PFSK-1 (cell line): ENCODE results near the gene ITGB1.
A peak's percentile ranks its signal among the peaks of the same experiment; 100 is the strongest.

Experiments
- FOXP2 ChIP-seq: optimal IDR thresholded peaks from 2 replicates; pipeline ENCODE3; 2011; ENCODE audit warnings: borderline replicate concordance, control low read depth, inconsistent platforms; ENCODE audit not compliant: insufficient read depth; ENCODE audit errors: extremely low read length, extremely low read depth
- POLR2AphosphoS5 ChIP-seq: IDR thresholded peaks from 2 replicates; pipeline ENCODE4 v1.6.1; 2012; ENCODE audit warnings: low read depth, mild to moderate bottlenecking, control low read depth, low read length, moderate library complexity
- REST ChIP-seq, 2 experiments: IDR thresholded peaks; 2 replicates each; pipeline versions ENCODE4 v1.6.1 to v1.8.0; 2011 to 2012; ENCODE audit warnings: low read depth in 2 of 2, low read length in 2 of 2, control low read depth in 1 of 2, inconsistent platforms in 1 of 2, mild to moderate bottlenecking in 1 of 2, moderate library complexity in 1 of 2; ENCODE audit not compliant: insufficient read depth in 1 of 2
- SIN3A ChIP-seq: IDR thresholded peaks from 2 replicates; pipeline ENCODE4 v1.6.1; 2012; ENCODE audit warnings: mild to moderate bottlenecking, low read length, moderate library complexity, borderline replicate concordance; ENCODE audit not compliant: insufficient read depth
- TAF1 ChIP-seq: IDR thresholded peaks from 2 replicates; pipeline ENCODE4 v1.6.1; 2012; ENCODE audit warnings: low read length, control low read depth, borderline replicate concordance; ENCODE audit not compliant: insufficient read depth

Gene ITGB1

GRCh38 chr10:32942081-32942480 lies 15.9 kb downstream of the ITGB1 start:
- TF ChIP-seq POLR2AphosphoS5 (no peak), TAF1 (no peak), SIN3A (no peak), REST (IDR thresholded peaks at IDR 0.05; ENCODE audit: insufficient read depth in 1 of 2, low read depth in 2 of 2, low read length in 2 of 2) (no peak), FOXP2 (no peak)

- TF ChIP-seq POLR2AphosphoS5, result no peak
- TF ChIP-seq FOXP2, result no peak
These were observed 16.7 kb downstream of the ITGB1 start for GRCh38 chr10:32941357-32941756.

GRCh38 chr10:32940321-32941301 lies 17.4 kb downstream of the ITGB1 start:
- TF ChIP-seq SIN3A (no peak), TAF1 (no peak), POLR2AphosphoS5 (no peak), REST (IDR thresholded peaks at IDR 0.05; ENCODE audit: insufficient read depth in 1 of 2, low read depth in 2 of 2, low read length in 2 of 2) (no peak), FOXP2 (no peak)

- TF ChIP-seq SIN3A (peak; percentile 72; the same call in 1 of the 2 replicates), TAF1 (no peak)
These were observed 18.5 kb downstream of the ITGB1 start for GRCh38 chr10:32939296-32940111.

- peak; percentile 96; the same call in 1 of the 2 replicates for TF ChIP-seq SIN3A
- TF ChIP-seq TAF1, result no peak
These were observed 19.4 kb downstream of the ITGB1 start for GRCh38 chr10:32938554-32939061.

GRCh38 chr10:32937911-32938424 lies 20.1 kb downstream of the ITGB1 start:
- TF ChIP-seq SIN3A (no peak), TAF1 (no peak)

GRCh38 chr10:32932225-32932729 lies 25.8 kb downstream of the ITGB1 start:
- TF ChIP-seq FOXP2 (no peak), SIN3A (no peak), POLR2AphosphoS5 (no peak)

GRCh38 chr10:32931593-32931992 lies 26.4 kb downstream of the ITGB1 start:
- TF ChIP-seq POLR2AphosphoS5, result no peak
- TF ChIP-seq REST (IDR thresholded peaks at IDR 0.05; ENCODE audit: insufficient read depth in 1 of 2, low read depth in 2 of 2, low read length in 2 of 2), result no peak
- no peak for TF ChIP-seq TAF1
- TF ChIP-seq FOXP2, result no peak
- TF ChIP-seq SIN3A, result no peak
